K562 (cell line): ENCODE data around the gene TINAGL1. TPM values are rescaled to one million over a fixed set of nuclear protein-coding genes. Genes with fewer than 3 reads are reported as not detected.

Source experiments
- ATAC-seq: fragments of 200-7000 bp; cut with Tn5 transposase; 3 replicates; pipeline ENCODE4 v1.9.1; 2020; ENCODE audit warnings: moderate library complexity
- BruUV-seq: library from RNA; stranded (reverse); fragments of 400-500 nt; replicated peaks from 2 replicates; lab custom pipeline; 2021; lab: Mats Ljungman, UMichigan
- CTCF ChIA-PET: fragments of 300-600 bp; formaldehyde crosslinking; extraction: SDS; loops from one replicate; lab custom pipeline; 2021; ENCODE audit warnings: low intra/inter-chr PET ratio; lab: Yijun Ruan, JAX
- POLR2A ChIA-PET: fragments of 300-600, 350-650 bp; sonication (Branson Sonifier 250); formaldehyde crosslinking; extraction: SDS; loops from one replicate; lab custom pipeline; 2021; ENCODE audit warnings: antibody characterized with exemption, inconsistent platforms; lab: Yijun Ruan, JAX
- DNase-seq, 4 experiments: peaks; one replicate each; pipeline versions ENCODE4 v3.0.0 to v3.0.0-alpha.2; 2011 to 2018; ENCODE audit warnings: low spot score in 3 of 4, mixed read lengths in 3 of 4; ENCODE audit errors: extremely low read depth in 1 of 4
- FAIRE-seq: peaks from 2 replicates; lab custom pipeline; 2011; peaks lifted over from hg19 to GRCh38; lab: Jason Lieb, UNC
- H2AFZ ChIP-seq: 2 replicates; pipeline ENCODE4 v1.6.0; 2011; ENCODE audit warnings: low read depth, low read length, control low read depth, inconsistent platforms
- H3K27ac ChIP-seq: fragments of 200-600 bp; 3 replicates; pipeline ENCODE4 v1.8.0; 2011; ENCODE audit warnings: low read depth, mild to moderate bottlenecking, control low read depth, inconsistent platforms, low read length, moderate library complexity, mixed read lengths; ENCODE audit errors: extremely low read depth
- H3K27me3 ChIP-seq, 2 experiments: fragments of 300-600 bp in 1 of 2; 2 replicates in 1 of 2; 3 replicates in 1 of 2; pipeline versions ENCODE4 v1.6.0 to v1.8.0; 2011; ENCODE audit warnings: inconsistent platforms in 2 of 2, low read length in 2 of 2, mild to moderate bottlenecking in 1 of 2, mixed read lengths in 1 of 2, moderate library complexity in 1 of 2; ENCODE audit not compliant: control insufficient read depth in 2 of 2, insufficient read depth in 2 of 2
- H3K36me3 ChIP-seq: fragments of 300-600 bp; 3 replicates; pipeline ENCODE4 v1.8.0; 2011; ENCODE audit warnings: mild to moderate bottlenecking, low read length, inconsistent platforms; ENCODE audit not compliant: control insufficient read depth, insufficient read depth
- H3K4me1 ChIP-seq, 2 experiments: fragments of 200-600 bp in 1 of 2; replicated peaks in 1 of 2; 2 replicates in 1 of 2; 3 replicates in 1 of 2; pipeline versions ENCODE4 v1.5.1 to v1.8.0; 2011; ENCODE audit warnings: inconsistent platforms in 2 of 2, low read length in 2 of 2, mild to moderate bottlenecking in 1 of 2, mixed read lengths in 1 of 2, moderate library complexity in 1 of 2; ENCODE audit not compliant: control insufficient read depth in 2 of 2, insufficient read depth in 2 of 2
- H3K4me2 ChIP-seq: 2 replicates; pipeline ENCODE4 v1.6.1; 2011; ENCODE audit warnings: low read length, control low read depth, inconsistent platforms, mixed read lengths; ENCODE audit not compliant: insufficient read depth
- H3K4me3 ChIP-seq: fragments of 200-600 bp; sonication (generic), shearing (Covaris generic); 2 replicates; pipeline ENCODE4 v1.5.1; 2016; ENCODE audit warnings: control low read depth, inconsistent platforms
- H3K79me2 ChIP-seq: fragments of 200-600 bp; 3 replicates; pipeline ENCODE4 v1.8.0; 2011; ENCODE audit warnings: low read length, inconsistent platforms; ENCODE audit not compliant: control insufficient read depth, insufficient read depth
- H3K9ac ChIP-seq, 2 experiments: 2 replicates each; pipeline versions ENCODE4 v1.6.0 to v1.6.1; 2011; ENCODE audit warnings: low read depth in 2 of 2, low read length in 2 of 2, control low read depth in 1 of 2, inconsistent platforms in 1 of 2, mild to moderate bottlenecking in 1 of 2, mixed read lengths in 1 of 2; ENCODE audit not compliant: insufficient read depth in 1 of 2
- H3K9me1 ChIP-seq: one replicate; pipeline ENCODE4 v1.6.0; 2011; ENCODE audit warnings: inconsistent platforms, mild to moderate bottlenecking, low read length, moderate library complexity; ENCODE audit not compliant: control insufficient read depth, insufficient read depth
- H3K9me3 ChIP-seq: replicated peaks from 2 replicates; pipeline ENCODE4 v1.5.1; 2011; ENCODE audit warnings: low read depth, low read length, inconsistent platforms; ENCODE audit not compliant: control insufficient read depth, insufficient read depth
- H4K20me1 ChIP-seq: replicated peaks from 2 replicates; pipeline ENCODE4 v1.6.1; 2011; ENCODE audit warnings: low read length, inconsistent platforms, mixed read lengths; ENCODE audit not compliant: control insufficient read depth, insufficient read depth
- C11orf30 ChIP-seq: fragments of 450-650 bp; IDR thresholded peaks from 2 replicates; pipeline ENCODE4 v1.6.1; 2016; ENCODE audit warnings: low read depth, mild to moderate bottlenecking
- CHD1 ChIP-seq: fragments of 200-600 bp; sonication (generic); IDR thresholded peaks from one replicate; pipeline ENCODE4 v1.6.1; 2012; ENCODE audit warnings: mild to moderate bottlenecking, moderate library complexity, low read length, inconsistent platforms
- MCM7 ChIP-seq, 2 experiments: fragments of 450-650 bp; IDR thresholded peaks; 2 replicates each; pipeline ENCODE4 v1.6.1; 2016 to 2018
- PHTF2 ChIP-seq: fragments of 250-450 bp; sonication (Bioruptor Pico); IDR thresholded peaks from 2 replicates; pipeline ENCODE4 v1.5.0; 2021; ENCODE audit warnings: mild to moderate bottlenecking
- RAD51 ChIP-seq: fragments of 450-650 bp; IDR thresholded peaks from 2 replicates; pipeline ENCODE4 v1.7.1; 2016; ENCODE audit warnings: low read depth, mild to moderate bottlenecking, borderline replicate concordance
- SRSF7 ChIP-seq: fragments of 200-400 bp; formaldehyde crosslinking; optimal IDR thresholded peaks from 2 replicates; pipeline ENCODE3; 2017; ENCODE audit warnings: mild to moderate bottlenecking, low read depth, low read length
- TAF9B ChIP-seq: fragments of 450-650 bp; IDR thresholded peaks from 2 replicates; pipeline ENCODE4 v1.6.1; 2018; ENCODE audit warnings: mild to moderate bottlenecking; ENCODE audit not compliant: partially characterized antibody
- ZBED1 ChIP-seq: IDR thresholded peaks from 2 replicates; pipeline ENCODE4 v1.6.1; 2014
- ZBTB1 ChIP-seq: sonication (generic); formaldehyde crosslinking; IDR thresholded peaks from 2 replicates; pipeline ENCODE4 v1.8.1; 2023; ENCODE audit warnings: missing genetic modification reagents, low read depth, mild to moderate bottlenecking, borderline replicate concordance
- ZNF324 ChIP-seq: fragments of 250-450 bp; sonication (Bioruptor Pico); IDR thresholded peaks from 2 replicates; pipeline ENCODE4 v1.4.0; 2020; ENCODE audit warnings: mild to moderate bottlenecking
- ZNF778 ChIP-seq: fragments of 450-650 bp; formaldehyde crosslinking; IDR thresholded peaks from 2 replicates; pipeline ENCODE4 v1.4.0; 2020; ENCODE audit warnings: mild to moderate bottlenecking, moderate library complexity
- WGBS: fragments of 100-300 bp; shearing (Covaris generic); methylation state at CpG from one replicate; pipeline ENCODE4 v1.1.6; 2016; ENCODE audit warnings: low coverage, mixed read lengths; ENCODE audit not compliant: insufficient coverage; ENCODE audit errors: missing lambda C conversion rate; 5-methylcytosine and 5-hydroxymethylcytosine counted together
- in situ Hi-C: fragments of 300-500 bp; cut with MboI; formaldehyde crosslinking; loops from 4 replicates; pipeline ENCODE4 v1.15.0; 2018; ENCODE audit warnings: inconsistent platforms, mixed read lengths
- intact Hi-C: fragments of 100-400 bp; cut with micrococcal nuclease; formaldehyde crosslinking; loops from 2 replicates; pipeline ENCODE4 v1.14.2; 2022
- polyA plus RNA-seq, 8 experiments: library from polyadenylated mRNA; depleted of rRNA in 4 of 8; stranded (reverse) in 5 of 8; unstranded in 3 of 8; fragments of >200 nt; fragmentation: Nextera tagmentation in 2 of 8; fragmentation: Illumina TruSeq in 1 of 8; extraction: Ambion mirVana in 2 of 8; extraction: Trizol in 1 of 8; gene quantifications; 2 replicates each; pipeline versions ENCODE4 v1.2.1 to v1.2.3, GENCODE V29; 2011 to 2014; ENCODE audit warnings: inconsistent platforms in 1 of 8, missing spikeins in 1 of 8
- total RNA-seq, 7 experiments: library from RNA; depleted of rRNA in 6 of 7; stranded (reverse); fragments of >200 nt in 6 of 7; fragmentation: Illumina TruSeq in 2 of 7; extraction: Trizol in 2 of 7; gene quantifications; 2 replicates each; pipeline versions ENCODE4 v1.2.1 to v1.2.3, GENCODE V29; 2011 to 2021; ENCODE audit warnings: low replicate concordance in 1 of 7
- TF ChIP-seq, protein P1 (sequence below): fragments of 450-650 bp; IDR thresholded peaks from one replicate; pipeline ENCODE4 v1.6.1; 2018; ENCODE audit warnings: mild to moderate bottlenecking, moderate library complexity; ENCODE audit not compliant: partially characterized antibody

The TINAGL1 gene
- total and polyA plus RNA-seq, 9 of the 15 experiments (the other 6 are each of a cell fraction or from before 2014, with no cell fraction given) = 0.04 to 1.2 (median 0.07) TPM; not detected in 4

DNA sequence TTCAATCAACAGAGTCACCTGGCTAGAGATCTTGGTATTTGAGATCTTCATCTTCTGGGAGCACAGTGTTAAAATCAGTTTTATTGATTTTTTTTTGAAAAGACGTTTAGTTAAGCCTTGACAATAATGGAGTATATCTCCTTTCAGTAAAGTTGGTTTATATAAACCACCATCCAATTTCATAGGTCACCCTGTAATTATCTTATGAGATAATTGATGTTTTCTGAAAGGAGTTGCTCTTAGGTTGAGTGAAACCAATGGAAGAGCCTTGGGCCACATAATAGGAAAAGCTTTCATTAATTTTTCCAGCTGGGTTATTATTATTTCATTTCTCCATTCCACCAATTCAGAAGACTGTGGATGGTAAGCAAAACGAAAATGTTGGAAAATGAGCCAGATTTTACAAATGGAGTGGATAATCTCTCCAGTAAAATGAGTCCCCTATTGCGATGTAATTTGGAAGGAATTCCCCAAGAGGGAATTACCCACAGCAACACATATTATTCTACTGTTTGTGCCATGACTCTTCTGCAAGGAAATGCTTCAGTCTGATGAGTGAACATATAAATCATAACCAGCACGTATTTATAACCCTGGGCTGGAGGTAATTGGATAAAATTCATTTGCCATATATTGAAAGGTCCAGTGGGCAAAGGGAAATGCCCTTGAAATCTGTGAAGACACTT lies 46.2 kb upstream of the TINAGL1 start:
- Histone ChIP-seq H2AFZ (no peak overlapping the region), H3K9me3 (no peaks in the 10 kb centered on the region), H3K9ac (no peak overlapping the region), H3K36me3 (no peaks in the 10 kb centered on the region), H3K27ac (no peak overlapping the region), H3K9me1 (no peaks in the 10 kb centered on the region), H3K27me3 (peaks cover 11 to 23% of the 10 kb centered on the region in 2 experiments), H3K4me2 (no peak overlapping the region), H3K79me2 (no peaks in the 10 kb centered on the region), H3K4me3 (no peak overlapping the region), H3K4me1 (no peaks in the 10 kb centered on the region), H4K20me1 (no peaks in the 10 kb centered on the region)
- no peak for DNase-seq
- CTCF ChIA-PET = no interaction called here
- BruUV-seq = no TSS peak
- POLR2A ChIA-PET = interaction anchor here (0.6 to 1.1 kb wide), 3 partner anchors 19 to 1301 kb away, joined by 3 to 5 read pairs (median 3); no protein-coding TSS in a partner anchor
- in situ Hi-C loops = no loop called here
- TF ChIP-seq MCM7 (IDR thresholded peaks at IDR 0.05) (no peak), ZNF778 (CRISPR knock-in tag) (no peak), SRSF7 (no peak), C11orf30 (no peak), RAD51 (no peak), TAF9B (no peak), CHD1 (no peak), ZNF324 (CRISPR knock-in tag) (no peak), ZBTB1 (CRISPR knock-in tag) (no peak), PHTF2 (CRISPR knock-in tag) (no peak), ZBED1 (no peak)
- TF ChIP-seq, protein P1, sequence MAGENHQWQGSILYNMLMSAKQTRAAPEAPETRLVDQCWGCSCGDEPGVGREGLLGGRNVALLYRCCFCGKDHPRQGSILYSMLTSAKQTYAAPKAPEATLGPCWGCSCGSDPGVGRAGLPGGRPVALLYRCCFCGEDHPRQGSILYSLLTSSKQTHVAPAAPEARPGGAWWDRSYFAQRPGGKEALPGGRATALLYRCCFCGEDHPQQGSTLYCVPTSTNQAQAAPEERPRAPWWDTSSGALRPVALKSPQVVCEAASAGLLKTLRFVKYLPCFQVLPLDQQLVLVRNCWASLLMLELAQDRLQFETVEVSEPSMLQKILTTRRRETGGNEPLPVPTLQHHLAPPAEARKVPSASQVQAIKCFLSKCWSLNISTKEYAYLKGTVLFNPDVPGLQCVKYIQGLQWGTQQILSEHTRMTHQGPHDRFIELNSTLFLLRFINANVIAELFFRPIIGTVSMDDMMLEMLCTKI = no peak
- no peak for FAIRE-seq
- 2% methylated on average over 4 of the region's 4 CpGs for WGBS
- no peak for ATAC-seq
- intact Hi-C loops = no loop called here
